Stimulated activated CD4-positive, alpha-beta T cell treated with anti-CD3 and anti-CD28 coated beads, Interleukin-4, amount 100 ng/mL, for 48 hours (primary cell): Measurements from ENCODE around the gene ALPI.
A peak's percentile ranks its signal among the peaks of the same experiment; 100 is the strongest.

ENCODE experiments used
- DNase-seq, 2 donors: peaks; one replicate each; pipeline ENCODE4 v3.0.0-alpha.2; 2020; ENCODE audit warnings: low read depth in 2 of 2

Gene ALPI

GRCh38 chr2:232497348-232497747 lies 41.4 kb downstream of the ALPI start:
- no peak for DNase-seq

- no peak for DNase-seq
These were observed 42.5 kb downstream of the ALPI start for GRCh38 chr2:232498452-232498851.

GRCh38 chr2:232501331-232501771 lies 45.4 kb downstream of the ALPI start:
- no peak for DNase-seq

- no peak for DNase-seq
These were observed 45.9 kb downstream of the ALPI start for GRCh38 chr2:232501794-232502390.

GRCh38 chr2:232502511-232502910 lies 46.6 kb downstream of the ALPI start:
- DNase-seq = no peak

- DNase-seq = peak in 1 of 2 donors; percentile 18
These were observed 47.2 kb downstream of the ALPI start for GRCh38 chr2:232502911-232503808.

- no peak for DNase-seq
These were observed 47.9 kb downstream of the ALPI start for GRCh38 chr2:232503809-232504323.

- DNase-seq = no peak
These were observed 48.5 kb downstream of the ALPI start for GRCh38 chr2:232504438-232504837.

- no peak for DNase-seq
These were observed 49.9 kb downstream of the ALPI start for GRCh38 chr2:232505856-232506255.

GRCh38 chr2:232506709-232507108 lies 50.8 kb downstream of the ALPI start:
- DNase-seq = no peak

GRCh38 chr2:232508251-232508650 lies 52.3 kb downstream of the ALPI start:
- DNase-seq = no peak
